CD4-positive, alpha-beta T cell treated with Interleukin-6 at 100 ng/mL for 8 hours (primary cell): ENCODE data around the gene CRYBA1.

Experiments used
- DNase-seq: peaks from one replicate; pipeline ENCODE4 v3.0.0-alpha.2; 2020; ENCODE audit warnings: mixed read lengths, low spot score

Gene CRYBA1

GRCh38 chr17:29283496-29283895 is 36.8 kb downstream of the CRYBA1 start:
- DNase-seq: no peak

- no peak for DNase-seq
Measured at GRCh38 chr17:29283961-29284360, 37.3 kb downstream of the CRYBA1 start.

GRCh38 chr17:29289852-29290251 is 43.2 kb downstream of the CRYBA1 start:
- no peak for DNase-seq

GRCh38 chr17:29291163-29291752 is 44.6 kb downstream of the CRYBA1 start:
- peak; percentile 59 for DNase-seq

GRCh38 chr17:29292071-29292991 is 45.7 kb downstream of the CRYBA1 start:
- DNase-seq: peak; percentile 60

GRCh38 chr17:29292992-29293889 is 46.6 kb downstream of the CRYBA1 start:
- peak; percentile 34 for DNase-seq

- DNase-seq: peak; percentile 98
Measured at GRCh38 chr17:29293890-29294579, 47.4 kb downstream of the CRYBA1 start, which contains the start of gene NUFIP2. TSS of gene NUFIP2 (minus strand) at chr17:29294148. CDS start at chr17:29294059, 89 bp downstream.

- DNase-seq: no peak
Measured at GRCh38 chr17:29294580-29294900, 47.9 kb downstream of the CRYBA1 start.

- DNase-seq: no peak
Measured at GRCh38 chr17:29295420-29295819, 48.8 kb downstream of the CRYBA1 start.

- no peak for DNase-seq
Measured at GRCh38 chr17:29299031-29299430, 52.4 kb downstream of the CRYBA1 start.

- DNase-seq: no peak
Measured at GRCh38 chr17:29303386-29303785, 56.7 kb downstream of the CRYBA1 start.
